Mononuclear cell (primary cell): ENCODE measurements around the gene PHPT1. TPM values are rescaled to one million over a fixed set of nuclear protein-coding genes. Genes with fewer than 3 reads are reported as not detected.

ENCODE experiments used
- H3K27me3 ChIP-seq: 2 replicates; pipeline ENCODE4 v1.6.0; 2011; ENCODE audit warnings: low read length, control low read depth; ENCODE audit not compliant: insufficient read depth
- H3K4me1 ChIP-seq: 2 replicates; pipeline ENCODE4 v1.5.1; 2011; ENCODE audit warnings: mild to moderate bottlenecking, low read length, control low read depth; ENCODE audit not compliant: insufficient read depth
- H3K4me3 ChIP-seq: 2 replicates; pipeline ENCODE4 v1.5.1; 2011; ENCODE audit warnings: mild to moderate bottlenecking, low read length, moderate library complexity
- H3K9me3 ChIP-seq: 2 replicates; pipeline ENCODE4 v1.5.1; 2011; ENCODE audit warnings: low read depth, mild to moderate bottlenecking, control low read depth, low read length
- total RNA-seq: library from RNA; depleted of rRNA; stranded (reverse); fragments of >200 nt; gene quantifications from one replicate; pipeline ENCODE4 v1.2.3, GENCODE V29; 2012

The PHPT1 gene
- total RNA-seq, 1 donor: 14.0 TPM

DNA sequence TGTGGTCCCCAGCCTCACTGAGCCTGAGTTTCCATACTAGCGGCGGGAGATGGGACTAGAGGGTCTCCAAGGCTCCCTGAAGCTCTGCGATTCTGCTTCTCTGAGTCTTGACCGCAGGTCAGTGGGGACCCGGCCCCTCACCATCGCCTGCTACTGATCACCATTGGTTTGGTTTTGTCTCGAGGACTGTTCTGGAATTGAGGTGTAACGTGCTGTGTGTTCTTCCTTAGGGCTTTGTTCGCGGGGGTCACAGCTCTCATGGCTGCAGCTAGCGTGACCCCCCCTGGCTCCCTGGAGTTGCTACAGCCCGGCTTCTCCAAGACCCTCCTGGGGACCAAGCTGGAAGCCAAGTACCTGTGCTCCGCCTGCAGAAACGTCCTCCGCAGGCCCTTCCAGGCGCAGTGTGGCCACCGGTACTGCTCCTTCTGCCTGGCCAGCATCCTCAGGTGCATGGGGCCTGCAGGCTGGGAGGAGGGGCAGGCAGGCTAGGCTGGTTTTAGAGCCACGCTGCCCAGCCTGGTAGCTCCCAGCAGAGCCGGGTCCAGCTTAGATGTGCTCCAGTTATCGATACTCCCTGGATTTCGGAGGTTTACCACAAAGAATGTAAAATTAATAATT is 49.4 kb downstream of the PHPT1 start:
- H3K27me3 ChIP-seq: no peaks in the 10 kb centered on the region
- H3K4me3 ChIP-seq: no peak overlapping the region
- peaks cover 23% of the 10 kb centered on the region for H3K4me1 ChIP-seq
- no peaks in the 10 kb centered on the region for H3K9me3 ChIP-seq

DNA sequence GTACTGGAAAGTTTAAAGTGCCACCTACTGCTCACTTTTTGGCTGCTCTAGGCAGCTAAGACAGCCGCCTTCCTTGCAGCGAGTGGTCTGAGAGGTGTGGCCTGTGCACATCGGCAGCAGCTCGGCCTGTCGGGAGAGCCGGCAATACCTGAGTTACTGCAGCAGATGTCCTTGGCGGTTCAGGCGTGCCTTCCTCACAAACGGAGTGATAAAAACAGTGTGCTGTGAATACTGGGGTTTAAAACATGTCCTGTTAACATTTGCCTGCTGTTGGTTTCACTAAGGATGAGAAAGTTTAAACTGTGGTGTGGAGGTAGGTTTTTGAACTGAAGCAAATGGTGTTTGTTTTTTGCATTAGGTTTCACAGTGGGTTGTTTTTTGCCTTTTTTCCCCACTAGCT is 50.0 kb downstream of the PHPT1 start:
- Histone ChIP-seq H3K4me1 (peaks cover 23% of the 10 kb centered on the region), H3K4me3 (no peak overlapping the region), H3K9me3 (no peaks in the 10 kb centered on the region)

GRCh38 chr9:136900556-136900955 is 51.3 kb downstream of the PHPT1 start:
- Histone ChIP-seq H3K4me1 (peaks cover 23% of the 10 kb centered on the region), H3K4me3 (no peak overlapping the region), H3K27me3 (no peaks in the 10 kb centered on the region), H3K9me3 (no peaks in the 10 kb centered on the region)

More for the DNA sequence above, 50.0 kb downstream of the PHPT1 start:
- no peaks in the 10 kb centered on the region for H3K27me3 ChIP-seq

Other genes starting within 250 kb of the PHPT1 start
- gene EGFL7, start 186.5 kb upstream of the PHPT1 start, total RNA-seq: 2.1 TPM
- 18.7 TPM for gene AGPAT2, start 162.0 kb upstream of the PHPT1 start, total RNA-seq
- 2.7 TPM for gene DIPK1B, start 136.8 kb upstream of the PHPT1 start, total RNA-seq
- gene LCN10, start 106.5 kb upstream of the PHPT1 start, total RNA-seq: not detected
- gene LCN6, start 100.9 kb upstream of the PHPT1 start, total RNA-seq: not detected
- not detected for gene LCN8, start 91.2 kb upstream of the PHPT1 start, total RNA-seq
- not detected for gene LCN15, start 84.9 kb upstream of the PHPT1 start, total RNA-seq
- gene TMEM141, start 58.1 kb upstream of the PHPT1 start, total RNA-seq: 16.1 TPM
- 1.7 TPM for gene CCDC183, start 53.1 kb upstream of the PHPT1 start, total RNA-seq
- gene RABL6, start 41.5 kb upstream of the PHPT1 start, total RNA-seq: 36.4 TPM
- gene AJM1, start 6.9 kb upstream of the PHPT1 start, total RNA-seq: 0.73 TPM
- 0.52 TPM for gene MAMDC4, start 2.9 kb downstream of the PHPT1 start, total RNA-seq
- gene EDF1, start 16.9 kb downstream of the PHPT1 start, total RNA-seq: 162 TPM
- 6.4 TPM for gene TRAF2, start 37.1 kb downstream of the PHPT1 start, total RNA-seq
- gene FBXW5, start 95.3 kb downstream of the PHPT1 start, total RNA-seq: 67.6 TPM
- gene C8G, start 95.8 kb downstream of the PHPT1 start, total RNA-seq: not detected
- not detected for gene LCN12, start 102.9 kb downstream of the PHPT1 start, total RNA-seq
- 10.8 TPM for gene PTGDS, start 128.1 kb downstream of the PHPT1 start, total RNA-seq
- 0.10 TPM for gene LCNL1, start 133.6 kb downstream of the PHPT1 start, total RNA-seq
- 23.6 TPM for gene PAXX, start 143.0 kb downstream of the PHPT1 start, total RNA-seq
- 3.4 TPM for gene CLIC3, start 147.2 kb downstream of the PHPT1 start, total RNA-seq
- gene ABCA2, start 178.8 kb downstream of the PHPT1 start, total RNA-seq: 14.7 TPM
- gene FUT7, start 182.7 kb downstream of the PHPT1 start, total RNA-seq: 2.6 TPM
- gene NPDC1, start 196.8 kb downstream of the PHPT1 start, total RNA-seq: 2.5 TPM
- gene ENTPD2, start 204.7 kb downstream of the PHPT1 start, total RNA-seq: not detected
- gene SAPCD2, start 221.1 kb downstream of the PHPT1 start, total RNA-seq: 3.3 TPM
- gene UAP1L1, start 228.1 kb downstream of the PHPT1 start, total RNA-seq: 6.2 TPM
- gene MAN1B1, start 237.6 kb downstream of the PHPT1 start, total RNA-seq: 30.3 TPM